AG04450 (cell line): ENCODE results near the gene PHACTR4. TPM values are rescaled to one million over a fixed set of nuclear protein-coding genes. Genes with fewer than 3 reads are reported as not detected.
"Not testable (repeated sequence)": the region's sequence is repeated elsewhere in the genome, so short reads cannot be mapped to it uniquely, and the experiment has no call there.

ENCODE experiments used
- CTCF ChIA-PET: fragments of 300-600, 350-600 bp; formaldehyde crosslinking; extraction: SDS; loops from one replicate; lab custom pipeline; 2022; ENCODE audit warnings: antibody characterized with exemption, inconsistent platforms; lab: Charles Lee
- POLR2A ChIA-PET: fragments of 350-600 bp; formaldehyde crosslinking; extraction: SDS; loops from one replicate; lab custom pipeline; 2021; ENCODE audit warnings: antibody characterized with exemption, inconsistent platforms; lab: Yijun Ruan, JAX
- DNase-seq: peaks from one replicate; pipeline ENCODE4 v3.0.0-alpha.2; 2011; ENCODE audit warnings: low read depth, low spot score
- H3K27ac ChIP-seq: one replicate; pipeline ENCODE4 v1.5.1; 2012; ENCODE audit warnings: low read depth, low read length, control low read depth
- H3K27me3 ChIP-seq: one replicate; pipeline ENCODE4 v1.6.0; 2012; ENCODE audit warnings: low read length; ENCODE audit not compliant: control insufficient read depth, insufficient read depth
- H3K4me3 ChIP-seq: 2 replicates; pipeline ENCODE4 v1.5.1; 2011; ENCODE audit warnings: mild to moderate bottlenecking, low read depth, low read length, control low read depth
- H3K9me3 ChIP-seq: 2 replicates; pipeline ENCODE4 v1.5.1; 2012; ENCODE audit warnings: low read length; ENCODE audit not compliant: control insufficient read depth, insufficient read depth
- polyA plus RNA-seq: library from polyadenylated mRNA; depleted of rRNA; stranded (reverse); fragments of >200 nt; gene quantifications from 2 replicates; pipeline ENCODE4 v1.2.3, GENCODE V29; 2011
- TF ChIP-seq, protein P1 (sequence below): IDR thresholded peaks from 2 replicates; pipeline ENCODE4 v1.5.1; 2011; ENCODE audit warnings: low read depth, low read length, control low read depth, inconsistent platforms

The PHACTR4 gene
- polyA plus RNA-seq, 1 experiment, result 12.3 TPM

DNA sequence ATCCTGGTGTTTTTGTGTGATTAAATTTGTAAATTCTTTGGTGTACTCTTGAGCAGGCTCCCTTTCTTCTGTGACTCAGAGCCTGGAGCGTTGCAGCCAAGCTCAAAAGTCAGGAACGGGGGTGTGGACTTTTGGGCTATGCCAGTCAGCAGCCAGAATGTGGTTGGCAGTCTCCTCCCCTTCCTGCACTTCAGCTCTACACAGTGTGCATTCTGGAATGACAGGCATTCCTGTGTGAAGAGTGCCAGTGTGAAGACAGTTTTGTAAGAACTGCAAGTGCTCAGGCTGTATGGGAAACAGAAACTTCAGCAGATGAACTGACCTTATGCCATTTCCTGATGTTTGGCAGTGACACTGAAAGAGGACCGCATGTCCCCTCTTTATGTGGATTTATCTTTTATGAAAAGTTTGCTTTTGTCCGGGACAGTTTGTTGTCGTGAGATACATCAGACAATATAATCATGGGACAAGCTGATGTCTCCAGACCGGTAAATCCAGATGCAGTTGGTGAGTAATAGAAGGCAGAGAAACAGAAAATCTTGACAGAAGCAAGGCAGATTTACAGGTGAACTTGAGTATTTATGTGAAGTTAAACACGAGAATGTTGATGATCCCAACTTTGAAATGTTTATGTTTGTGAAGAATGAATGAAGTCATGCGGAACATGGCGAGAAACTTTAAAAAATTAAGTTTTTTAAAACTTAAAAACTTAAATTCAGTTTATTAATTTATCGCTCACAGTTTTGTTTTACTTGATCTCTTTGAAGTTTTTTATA, 68.6 kb downstream of the PHACTR4 start:
- peak; percentile 90 for DNase-seq
- Histone ChIP-seq H3K27me3 (no peaks in the 10 kb centered on the region), H3K27ac (peak overlapping the region; percentile 71), H3K9me3 (no peaks in the 10 kb centered on the region), H3K4me3 (peak overlapping the region; percentile 44)
- TF ChIP-seq, protein P1, sequence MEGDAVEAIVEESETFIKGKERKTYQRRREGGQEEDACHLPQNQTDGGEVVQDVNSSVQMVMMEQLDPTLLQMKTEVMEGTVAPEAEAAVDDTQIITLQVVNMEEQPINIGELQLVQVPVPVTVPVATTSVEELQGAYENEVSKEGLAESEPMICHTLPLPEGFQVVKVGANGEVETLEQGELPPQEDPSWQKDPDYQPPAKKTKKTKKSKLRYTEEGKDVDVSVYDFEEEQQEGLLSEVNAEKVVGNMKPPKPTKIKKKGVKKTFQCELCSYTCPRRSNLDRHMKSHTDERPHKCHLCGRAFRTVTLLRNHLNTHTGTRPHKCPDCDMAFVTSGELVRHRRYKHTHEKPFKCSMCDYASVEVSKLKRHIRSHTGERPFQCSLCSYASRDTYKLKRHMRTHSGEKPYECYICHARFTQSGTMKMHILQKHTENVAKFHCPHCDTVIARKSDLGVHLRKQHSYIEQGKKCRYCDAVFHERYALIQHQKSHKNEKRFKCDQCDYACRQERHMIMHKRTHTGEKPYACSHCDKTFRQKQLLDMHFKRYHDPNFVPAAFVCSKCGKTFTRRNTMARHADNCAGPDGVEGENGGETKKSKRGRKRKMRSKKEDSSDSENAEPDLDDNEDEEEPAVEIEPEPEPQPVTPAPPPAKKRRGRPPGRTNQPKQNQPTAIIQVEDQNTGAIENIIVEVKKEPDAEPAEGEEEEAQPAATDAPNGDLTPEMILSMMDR, result no peak
- POLR2A ChIA-PET, result interaction anchor here (1.0 to 1.7 kb wide), 8 partner anchors 11 to 210 kb away, joined by 3 to 15 read pairs (median 3); partner anchors contain the start of genes RCC1 and RNU11
- CTCF ChIA-PET, result interaction anchor here (2.7 kb wide), 1 partner anchor 28 kb away, joined by 11 read pairs; no protein-coding TSS in a partner anchor

DNA sequence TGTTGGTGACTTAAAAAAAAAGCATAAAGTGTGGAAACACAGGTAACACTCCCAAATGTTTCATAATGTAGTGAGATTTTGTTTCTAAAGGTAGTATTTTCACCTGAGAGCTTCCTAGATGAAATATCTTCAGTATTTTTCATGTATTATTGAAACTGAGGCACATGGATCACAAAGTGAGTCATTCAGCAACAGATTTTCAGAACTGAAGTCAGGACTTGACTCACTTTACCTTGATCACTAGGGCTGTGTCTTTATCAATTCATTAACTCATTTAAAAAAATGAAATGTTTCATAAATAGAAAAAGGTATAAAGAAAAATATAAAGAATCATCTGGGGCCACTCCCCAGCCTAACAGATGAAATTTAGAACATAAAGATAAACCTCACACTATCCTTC, 69.8 kb downstream of the PHACTR4 start:
- Histone ChIP-seq H3K27me3 (no peaks in the 10 kb centered on the region), H3K9me3 (no peaks in the 10 kb centered on the region), H3K4me3 (no peak overlapping the region), H3K27ac (no peak overlapping the region)
- TF ChIP-seq, protein P1, result no peak
- no peak for DNase-seq
- CTCF ChIA-PET, result no interaction called here
- POLR2A ChIA-PET, result no interaction called here

DNA sequence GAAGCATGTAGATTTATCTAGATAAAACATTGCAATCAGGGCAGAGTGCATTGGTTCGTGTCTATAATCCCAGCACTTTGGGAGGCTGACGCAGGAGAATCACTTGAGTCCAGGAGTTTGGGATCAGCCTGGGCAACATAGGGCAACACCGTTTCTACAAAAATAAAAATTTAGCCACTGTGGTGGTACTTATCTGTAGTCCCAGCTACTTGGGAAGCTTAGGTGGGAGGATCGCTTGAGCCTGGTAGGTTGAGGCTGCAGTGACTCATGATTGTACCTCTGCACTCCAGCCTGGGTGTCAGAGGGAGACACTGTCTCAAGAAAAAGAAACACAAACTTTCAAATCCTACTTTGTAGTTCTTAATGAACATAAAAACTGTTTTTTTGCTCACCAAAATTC, 72.1 kb downstream of the PHACTR4 start:
- CTCF ChIA-PET, result interaction anchor here (0.7 kb wide), 1 partner anchor 229 kb away, joined by 8 read pairs; no protein-coding TSS in a partner anchor
- no peak for DNase-seq
- POLR2A ChIA-PET, result no interaction called here
- TF ChIP-seq, protein P1, result no peak
- no peaks in the 10 kb centered on the region for H3K27me3 ChIP-seq
- H3K9me3 ChIP-seq, result no peaks in the 10 kb centered on the region; the same call in 1 of the 2 replicates
- no peak overlapping the region for H3K4me3 ChIP-seq
- H3K27ac ChIP-seq, result no peak overlapping the region

DNA sequence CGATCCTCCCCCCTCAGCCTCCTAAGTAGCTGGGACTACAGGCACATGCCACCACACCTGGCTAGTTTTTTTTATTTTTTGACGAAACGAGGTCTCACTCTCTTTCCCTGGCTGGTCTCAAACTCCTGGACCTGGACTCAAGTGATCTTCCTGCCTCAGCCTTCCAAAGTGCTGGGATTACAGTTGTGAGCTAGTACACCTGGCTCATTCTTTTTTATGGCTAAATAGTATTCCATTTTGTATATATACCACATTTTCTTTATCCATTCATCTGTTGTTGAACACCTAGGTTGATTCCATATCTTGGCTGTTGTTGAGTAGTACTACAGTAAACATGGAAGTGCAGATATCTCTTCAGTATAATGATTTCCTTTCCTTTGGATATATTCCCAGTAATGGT, 74.0 kb downstream of the PHACTR4 start:
- Histone ChIP-seq H3K27ac (no peak overlapping the region), H3K27me3 (no peaks in the 10 kb centered on the region), H3K4me3 (no peak overlapping the region), H3K9me3 (no peaks in the 10 kb centered on the region; the same call in 1 of the 2 replicates)
- ChIA-PET POLR2A (no interaction called here), CTCF (interaction anchor here (1.2 kb wide), 1 partner anchor 34 kb away, joined by 3 read pairs; no protein-coding TSS in a partner anchor)
- no peak for DNase-seq
- TF ChIP-seq, protein P1, result no peak

DNA sequence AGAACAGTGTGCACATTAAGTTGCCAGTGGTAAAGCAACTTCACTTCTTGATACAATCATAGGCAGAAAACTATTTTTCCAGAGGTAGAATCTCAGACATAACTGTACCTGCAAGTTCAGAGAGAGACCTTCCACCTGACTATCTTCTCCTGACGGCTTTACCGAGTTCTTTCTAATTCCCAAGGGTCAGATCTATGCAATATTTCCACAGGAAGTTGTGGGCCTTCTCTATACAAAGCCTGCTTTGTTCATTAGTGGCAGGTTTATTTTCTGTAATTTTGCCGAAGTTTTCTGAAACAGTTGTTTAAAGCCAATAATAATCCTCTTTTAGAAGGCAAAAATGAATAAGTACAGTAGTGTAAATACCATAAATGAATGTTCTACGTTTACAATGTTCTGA, 78.1 kb downstream of the PHACTR4 start:
- ChIA-PET CTCF (no interaction called here), POLR2A (no interaction called here)
- DNase-seq, result no peak
- Histone ChIP-seq H3K27me3 (no peaks in the 10 kb centered on the region), H3K4me3 (no peak overlapping the region), H3K27ac (no peak overlapping the region), H3K9me3 (no peaks in the 10 kb centered on the region; the same call in 1 of the 2 replicates)
- TF ChIP-seq, protein P1, result no peak

DNA sequence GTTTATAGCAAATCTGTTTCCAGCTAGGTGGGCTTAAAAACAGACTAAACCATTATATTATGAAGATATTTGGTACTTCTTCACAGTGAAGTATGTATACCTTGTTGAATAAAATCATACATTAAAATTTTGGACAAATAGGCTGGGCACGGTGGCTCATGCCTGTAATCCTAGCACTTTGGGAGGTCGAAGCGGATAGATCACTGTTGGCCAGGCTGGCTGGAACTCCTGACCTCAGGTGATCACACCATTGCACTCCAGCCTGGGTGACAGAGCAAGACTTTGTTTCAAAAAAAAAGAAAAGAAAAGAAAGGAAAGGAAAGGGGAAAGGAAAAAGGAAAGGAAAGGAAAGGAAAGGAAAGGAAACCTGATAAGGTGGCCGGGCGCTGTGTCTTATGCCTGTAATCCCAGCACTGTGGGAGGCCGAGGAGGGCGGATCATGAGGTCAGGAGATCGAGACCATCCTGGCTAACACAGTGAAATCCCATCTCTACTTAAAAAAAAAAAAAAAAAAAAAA, 78.6 kb downstream of the PHACTR4 start:
- DNase-seq, H3K27me3 ChIP-seq, H3K9me3 ChIP-seq, POLR2A ChIA-PET, H3K4me3 ChIP-seq, CTCF ChIA-PET, H3K27ac ChIP-seq: not testable (repeated sequence)
